AG04450 (cell line): ENCODE results near the gene PAMR1. TPM values are rescaled to one million over a fixed set of nuclear protein-coding genes. Genes with fewer than 3 reads are reported as not detected.

Source experiments
- CTCF ChIA-PET: fragments of 300-600, 350-600 bp; formaldehyde crosslinking; extraction: SDS; loops from one replicate; lab custom pipeline; 2022; ENCODE audit warnings: antibody characterized with exemption, inconsistent platforms; lab: Charles Lee
- POLR2A ChIA-PET: fragments of 350-600 bp; formaldehyde crosslinking; extraction: SDS; loops from one replicate; lab custom pipeline; 2021; ENCODE audit warnings: antibody characterized with exemption, inconsistent platforms; lab: Yijun Ruan, JAX
- DNase-seq: peaks from one replicate; pipeline ENCODE4 v3.0.0-alpha.2; 2011; ENCODE audit warnings: low read depth, low spot score
- H3K27ac ChIP-seq: one replicate; pipeline ENCODE4 v1.5.1; 2012; ENCODE audit warnings: low read depth, low read length, control low read depth
- H3K27me3 ChIP-seq: one replicate; pipeline ENCODE4 v1.6.0; 2012; ENCODE audit warnings: low read length; ENCODE audit not compliant: control insufficient read depth, insufficient read depth
- H3K4me3 ChIP-seq: 2 replicates; pipeline ENCODE4 v1.5.1; 2011; ENCODE audit warnings: mild to moderate bottlenecking, low read depth, low read length, control low read depth
- H3K9me3 ChIP-seq: 2 replicates; pipeline ENCODE4 v1.5.1; 2012; ENCODE audit warnings: low read length; ENCODE audit not compliant: control insufficient read depth, insufficient read depth
- polyA plus RNA-seq: library from polyadenylated mRNA; depleted of rRNA; stranded (reverse); fragments of >200 nt; gene quantifications from 2 replicates; pipeline ENCODE4 v1.2.3, GENCODE V29; 2011
- TF ChIP-seq, protein P1 (sequence below): IDR thresholded peaks from 2 replicates; pipeline ENCODE4 v1.5.1; 2011; ENCODE audit warnings: low read depth, low read length, control low read depth, inconsistent platforms

Gene PAMR1
- polyA plus RNA-seq, 1 experiment, result 215 TPM

DNA sequence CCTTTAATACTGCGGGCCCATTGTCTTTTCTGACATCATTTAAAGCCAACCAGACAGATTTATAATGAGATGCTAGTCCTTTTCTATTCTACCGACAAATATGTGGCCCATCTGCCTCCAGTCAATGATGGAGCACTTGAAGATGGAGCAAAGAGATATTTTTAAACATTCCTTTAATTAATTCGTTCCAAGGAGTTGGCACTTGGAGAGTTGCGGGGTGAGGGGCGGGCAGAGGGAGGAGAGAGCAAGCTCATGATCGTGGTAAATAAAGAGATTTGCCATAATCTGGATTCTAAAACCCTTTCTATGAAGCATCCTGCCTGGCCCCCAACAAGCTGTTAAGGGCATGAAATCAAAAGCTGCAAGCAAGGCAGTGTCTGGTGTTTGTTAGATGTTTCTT, 111.1 kb downstream of the PAMR1 start:
- ChIA-PET CTCF (interaction anchor here (0.6 to 1.3 kb wide), 4 partner anchors 11 to 850 kb away, joined by 3 to 4 read pairs (median 3); no protein-coding TSS in a partner anchor), POLR2A (no interaction called here)
- no peaks in the 10 kb centered on the region for H3K9me3 ChIP-seq
- no peak overlapping the region for H3K4me3 ChIP-seq
- TF ChIP-seq, protein P1, sequence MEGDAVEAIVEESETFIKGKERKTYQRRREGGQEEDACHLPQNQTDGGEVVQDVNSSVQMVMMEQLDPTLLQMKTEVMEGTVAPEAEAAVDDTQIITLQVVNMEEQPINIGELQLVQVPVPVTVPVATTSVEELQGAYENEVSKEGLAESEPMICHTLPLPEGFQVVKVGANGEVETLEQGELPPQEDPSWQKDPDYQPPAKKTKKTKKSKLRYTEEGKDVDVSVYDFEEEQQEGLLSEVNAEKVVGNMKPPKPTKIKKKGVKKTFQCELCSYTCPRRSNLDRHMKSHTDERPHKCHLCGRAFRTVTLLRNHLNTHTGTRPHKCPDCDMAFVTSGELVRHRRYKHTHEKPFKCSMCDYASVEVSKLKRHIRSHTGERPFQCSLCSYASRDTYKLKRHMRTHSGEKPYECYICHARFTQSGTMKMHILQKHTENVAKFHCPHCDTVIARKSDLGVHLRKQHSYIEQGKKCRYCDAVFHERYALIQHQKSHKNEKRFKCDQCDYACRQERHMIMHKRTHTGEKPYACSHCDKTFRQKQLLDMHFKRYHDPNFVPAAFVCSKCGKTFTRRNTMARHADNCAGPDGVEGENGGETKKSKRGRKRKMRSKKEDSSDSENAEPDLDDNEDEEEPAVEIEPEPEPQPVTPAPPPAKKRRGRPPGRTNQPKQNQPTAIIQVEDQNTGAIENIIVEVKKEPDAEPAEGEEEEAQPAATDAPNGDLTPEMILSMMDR, result no peak
- no peak overlapping the region for H3K27ac ChIP-seq
- peaks cover 16% of the 10 kb centered on the region for H3K27me3 ChIP-seq
- no peak for DNase-seq

DNA sequence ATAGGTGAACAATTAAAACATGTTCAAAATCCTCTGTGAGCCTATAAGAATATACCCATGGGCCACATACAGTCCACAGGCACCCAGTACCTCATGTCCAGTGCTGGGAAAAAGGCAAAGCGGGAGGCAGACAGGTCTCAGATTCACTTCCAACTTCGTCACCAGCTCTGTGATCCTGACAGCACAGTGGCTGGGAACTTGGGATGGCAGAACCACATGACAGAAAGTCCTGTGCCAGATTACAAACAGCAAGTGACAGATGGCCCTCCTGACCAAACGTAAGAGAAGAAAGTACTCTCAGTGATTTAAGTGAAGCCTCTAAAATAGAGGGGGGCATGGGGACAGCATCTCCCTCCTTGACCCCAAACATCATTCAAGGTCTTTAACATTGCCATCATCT, 111.8 kb downstream of the PAMR1 start:
- Histone ChIP-seq H3K9me3 (no peaks in the 10 kb centered on the region), H3K27me3 (peaks cover 16% of the 10 kb centered on the region), H3K27ac (no peak overlapping the region), H3K4me3 (no peak overlapping the region)
- CTCF ChIA-PET, result no interaction called here
- DNase-seq, result no peak
- TF ChIP-seq, protein P1, result no peak
- POLR2A ChIA-PET, result no interaction called here

DNA sequence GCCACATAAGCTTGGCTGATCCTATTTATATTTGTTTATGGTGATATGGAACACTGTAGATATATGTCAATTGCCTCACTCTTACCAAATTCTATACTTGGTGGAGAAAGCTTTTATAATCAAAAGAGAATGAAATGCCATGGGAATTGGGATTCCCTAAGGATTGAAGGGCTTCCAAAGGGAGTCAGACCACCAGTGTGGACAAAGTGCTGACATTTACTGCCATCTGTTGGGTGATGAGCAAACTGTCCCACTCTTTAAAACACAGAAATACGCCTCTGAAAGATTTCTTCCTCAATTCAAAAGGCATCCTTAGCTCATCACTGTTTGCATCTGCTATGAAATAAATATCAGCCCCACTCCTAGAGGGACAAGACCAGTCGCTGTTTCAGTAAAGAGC, 113.1 kb downstream of the PAMR1 start:
- POLR2A ChIA-PET, result no interaction called here
- peaks cover 5% of the 10 kb centered on the region for H3K27me3 ChIP-seq
- H3K4me3 ChIP-seq, result no peak overlapping the region
- no peak for DNase-seq
- H3K27ac ChIP-seq, result no peak overlapping the region
- TF ChIP-seq, protein P1, result peak; percentile 60
- no peaks in the 10 kb centered on the region for H3K9me3 ChIP-seq
- CTCF ChIA-PET, result interaction anchor here (0.6 to 1.8 kb wide), 14 partner anchors 10 to 825 kb away, joined by 3 to 10 read pairs (median 4); no protein-coding TSS in a partner anchor

GRCh38 chr11:35407041-35407440, 118.4 kb downstream of the PAMR1 start:
- DNase-seq, result no peak
- Histone ChIP-seq H3K27ac (no peak overlapping the region), H3K4me3 (no peak overlapping the region), H3K9me3 (no peaks in the 10 kb centered on the region), H3K27me3 (no peaks in the 10 kb centered on the region)
- CTCF ChIA-PET, result no interaction called here
- TF ChIP-seq, protein P1, result no peak
- POLR2A ChIA-PET, result no interaction called here

GRCh38 chr11:35404388-35404775, 121.0 kb downstream of the PAMR1 start:
- CTCF ChIA-PET, result interaction anchor here (1.0 to 1.2 kb wide), 4 partner anchors 10 to 479 kb away, joined by 3 read pairs; no protein-coding TSS in a partner anchor
- Histone ChIP-seq H3K9me3 (no peaks in the 10 kb centered on the region), H3K4me3 (no peak overlapping the region), H3K27ac (no peak overlapping the region), H3K27me3 (no peaks in the 10 kb centered on the region)
- TF ChIP-seq, protein P1, result peak; percentile 54
- POLR2A ChIA-PET, result no interaction called here
- DNase-seq, result no peak
